GM12864 (cell line): Measurements from ENCODE around the gene FOXP2.

Experiments
- DNase-seq: peaks from one replicate; pipeline ENCODE4 v3.0.0-alpha.2; 2011; ENCODE audit warnings: low read depth
- H3K4me3 ChIP-seq: 2 replicates; pipeline ENCODE4 v1.5.1; 2011; ENCODE audit warnings: mild to moderate bottlenecking, low read depth, low read length, control low read depth
- CTCF ChIP-seq: IDR thresholded peaks from 2 replicates; pipeline ENCODE4 v1.5.1; 2011; ENCODE audit warnings: low read depth, mild to moderate bottlenecking, moderate library complexity, low read length, control low read depth, inconsistent platforms; ENCODE audit errors: missing control alignments

FOXP2 gene

GRCh38 chr7:114631249-114631822, 216.7 kb downstream of the FOXP2 start:
- DNase-seq = no peak
- TF ChIP-seq CTCF = no peak
- H3K4me3 ChIP-seq = no peak overlapping the region

GRCh38 chr7:114639451-114639850, 224.8 kb downstream of the FOXP2 start:
- TF ChIP-seq CTCF = no peak
- H3K4me3 ChIP-seq = no peak overlapping the region
- DNase-seq = no peak

GRCh38 chr7:114644455-114644854, 229.8 kb downstream of the FOXP2 start:
- H3K4me3 ChIP-seq = no peak overlapping the region
- no peak for DNase-seq
- no peak for TF ChIP-seq CTCF

GRCh38 chr7:114645451-114645850, 230.8 kb downstream of the FOXP2 start:
- no peak for TF ChIP-seq CTCF
- DNase-seq = no peak
- no peak overlapping the region for H3K4me3 ChIP-seq

GRCh38 chr7:114647518-114647917, 232.9 kb downstream of the FOXP2 start:
- TF ChIP-seq CTCF = no peak
- no peak overlapping the region for H3K4me3 ChIP-seq
- no peak for DNase-seq

- no peak for DNase-seq
- TF ChIP-seq CTCF = no peak
- H3K4me3 ChIP-seq = no peak overlapping the region
These were observed 233.5 kb downstream of the FOXP2 start for GRCh38 chr7:114648117-114648516.

- no peak for DNase-seq
- no peak overlapping the region for H3K4me3 ChIP-seq
- TF ChIP-seq CTCF = no peak
These were observed 234.1 kb downstream of the FOXP2 start for GRCh38 chr7:114648680-114649079.
